ENCODE results near the gene AMDHD2.
A peak's percentile ranks its signal among the peaks of the same experiment; 100 is the strongest.
"Not testable (repeated sequence)": the region's sequence is repeated elsewhere in the genome, so short reads cannot be mapped to it uniquely, and the experiment has no call there.

AMDHD2 gene

GRCh38 chr16:2535625-2536013 lies 15.4 kb downstream of the AMDHD2 start:
- DNase-seq, result no peak

GRCh38 chr16:2537451-2538379 lies 17.5 kb downstream of the AMDHD2 start, which contains the start of gene PDPK1:
PDPK1 (plus strand) TSS chr16:2538021; CDS start chr16:2538113, 92 bp downstream.
- DNase-seq, result peak; percentile 96

GRCh38 chr16:2539192-2539844 lies 19.1 kb downstream of the AMDHD2 start:
- not testable (repeated sequence) for DNase-seq

- DNase-seq, result peak; percentile 55
Measured at GRCh38 chr16:2539845-2540458, 19.8 kb downstream of the AMDHD2 start.

- not testable (repeated sequence) for DNase-seq
Measured at GRCh38 chr16:2540912-2541311, 20.7 kb downstream of the AMDHD2 start.

- not testable (repeated sequence) for DNase-seq
Measured at GRCh38 chr16:2541409-2541808, 21.2 kb downstream of the AMDHD2 start.

GRCh38 chr16:2543771-2544170 lies 23.6 kb downstream of the AMDHD2 start:
- DNase-seq, result not testable (repeated sequence)

- not testable (repeated sequence) for DNase-seq
Measured at GRCh38 chr16:2550283-2550878, 30.2 kb downstream of the AMDHD2 start.

- DNase-seq, result not testable (repeated sequence)
Measured at GRCh38 chr16:2551420-2551889, 31.3 kb downstream of the AMDHD2 start.

- not testable (repeated sequence) for DNase-seq
Measured at GRCh38 chr16:2554709-2555425, 34.7 kb downstream of the AMDHD2 start.

- DNase-seq, result not testable (repeated sequence)
Measured at GRCh38 chr16:2557150-2557549, 37.0 kb downstream of the AMDHD2 start.

GRCh38 chr16:2560131-2560797 lies 40.1 kb downstream of the AMDHD2 start:
- DNase-seq, result not testable (repeated sequence)

- peak; percentile 70 for DNase-seq
Measured at GRCh38 chr16:2560798-2561133, 40.6 kb downstream of the AMDHD2 start.

GRCh38 chr16:2567506-2567905 lies 47.3 kb downstream of the AMDHD2 start:
- DNase-seq, result not testable (repeated sequence)

- DNase-seq, result not testable (repeated sequence)
Measured at GRCh38 chr16:2568573-2568972, 48.4 kb downstream of the AMDHD2 start.

GRCh38 chr16:2572704-2573103 lies 52.5 kb downstream of the AMDHD2 start:
- not testable (repeated sequence) for DNase-seq

GRCh38 chr16:2575839-2576238 lies 55.7 kb downstream of the AMDHD2 start:
- DNase-seq, result not testable (repeated sequence)

GRCh38 chr16:2577044-2577443 lies 56.9 kb downstream of the AMDHD2 start:
- DNase-seq, result not testable (repeated sequence)

- not testable (repeated sequence) for DNase-seq
Measured at GRCh38 chr16:2578905-2579304, 58.7 kb downstream of the AMDHD2 start.

GRCh38 chr16:2580143-2580542 lies 60.0 kb downstream of the AMDHD2 start:
- not testable (repeated sequence) for DNase-seq

GRCh38 chr16:2580818-2581217 lies 60.6 kb downstream of the AMDHD2 start:
- DNase-seq, result not testable (repeated sequence)
